Measurements from ENCODE around the gene LSS.

DNA sequence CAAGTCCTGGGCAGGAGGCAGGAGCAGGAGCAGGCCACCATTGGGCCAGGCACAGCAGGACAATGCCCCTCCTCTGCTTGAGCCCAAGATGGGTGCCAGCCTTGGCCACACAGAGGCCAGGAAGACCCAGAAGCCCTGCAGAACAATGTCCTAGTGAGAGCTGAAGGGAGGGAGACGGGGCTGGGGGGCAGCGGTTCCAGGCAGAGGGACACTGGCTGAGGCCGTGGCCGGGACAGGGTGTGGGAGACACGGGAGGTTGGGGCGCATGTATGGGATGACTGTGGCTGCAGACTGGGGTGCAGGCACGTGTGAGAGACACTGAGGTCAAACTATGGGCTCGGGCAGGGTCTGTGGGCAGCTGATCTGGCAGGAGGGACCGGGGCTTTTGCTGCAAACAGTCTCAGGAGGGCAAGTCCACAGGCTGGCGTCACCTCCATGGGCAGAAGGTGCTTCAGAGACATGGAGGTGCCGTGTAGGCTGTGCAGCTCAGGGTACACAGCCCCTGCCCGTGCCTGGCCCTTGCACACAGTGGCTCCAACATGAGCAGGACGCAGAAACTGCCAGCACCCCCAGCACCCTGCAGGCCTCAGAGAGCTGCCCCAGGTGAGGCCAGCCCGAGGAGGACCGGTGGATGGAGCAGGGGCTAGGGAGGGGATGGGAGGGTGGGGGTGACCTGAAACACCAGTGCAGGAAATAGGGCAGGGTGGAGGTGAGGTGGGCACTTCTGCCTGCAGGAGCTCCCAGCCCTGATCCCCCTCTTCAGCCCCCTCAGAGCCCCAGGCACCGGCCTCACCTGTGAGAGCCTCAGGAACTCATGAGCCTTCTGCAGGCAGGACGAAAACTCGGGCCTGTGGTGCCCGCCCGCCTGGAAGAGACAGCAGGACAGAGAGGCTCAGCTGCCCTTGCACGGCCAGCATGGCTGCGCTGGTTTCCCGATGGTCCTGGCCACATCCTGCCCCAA, 19.5 kb downstream of the LSS start:
- TF ChIP-seq, protein P1, sequence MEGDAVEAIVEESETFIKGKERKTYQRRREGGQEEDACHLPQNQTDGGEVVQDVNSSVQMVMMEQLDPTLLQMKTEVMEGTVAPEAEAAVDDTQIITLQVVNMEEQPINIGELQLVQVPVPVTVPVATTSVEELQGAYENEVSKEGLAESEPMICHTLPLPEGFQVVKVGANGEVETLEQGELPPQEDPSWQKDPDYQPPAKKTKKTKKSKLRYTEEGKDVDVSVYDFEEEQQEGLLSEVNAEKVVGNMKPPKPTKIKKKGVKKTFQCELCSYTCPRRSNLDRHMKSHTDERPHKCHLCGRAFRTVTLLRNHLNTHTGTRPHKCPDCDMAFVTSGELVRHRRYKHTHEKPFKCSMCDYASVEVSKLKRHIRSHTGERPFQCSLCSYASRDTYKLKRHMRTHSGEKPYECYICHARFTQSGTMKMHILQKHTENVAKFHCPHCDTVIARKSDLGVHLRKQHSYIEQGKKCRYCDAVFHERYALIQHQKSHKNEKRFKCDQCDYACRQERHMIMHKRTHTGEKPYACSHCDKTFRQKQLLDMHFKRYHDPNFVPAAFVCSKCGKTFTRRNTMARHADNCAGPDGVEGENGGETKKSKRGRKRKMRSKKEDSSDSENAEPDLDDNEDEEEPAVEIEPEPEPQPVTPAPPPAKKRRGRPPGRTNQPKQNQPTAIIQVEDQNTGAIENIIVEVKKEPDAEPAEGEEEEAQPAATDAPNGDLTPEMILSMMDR (conservative IDR thresholded peaks at IDR 0.05; ENCODE audit: low read depth, low read length) = no peak
- TF ChIP-seq EZH2 (IDR thresholded peaks at IDR 0.05; ENCODE audit: borderline replicate concordance, low read depth, low read length, poor library complexity, severe bottlenecking) = no peak
